ENCODE measurements around the gene CCND1. TPM values are rescaled to one million over a fixed set of nuclear protein-coding genes. Genes with fewer than 3 reads are reported as not detected.

Gene CCND1
- total and polyA plus RNA-seq, 2 of the 8 experiments (the other 6 are each of a cell fraction or from before 2014, with no cell fraction given), result 64.5 to 170 TPM

- no peak overlapping the region for H2BK12ac ChIP-seq (ENCODE audit: low read depth, low read length)
- FAIRE-seq (no peak), DNase-seq (ENCODE audit: low read depth in 1 of 2, low spot score in 2 of 2) (no peak)
- no peak overlapping the region for H3K18ac ChIP-seq (ENCODE audit: extremely low read depth, low read length)
- no peak overlapping the region for H4K5ac ChIP-seq (ENCODE audit: insufficient read length, low read depth, low read length)
- no peak overlapping the region for H3K4ac ChIP-seq (replicated peaks; ENCODE audit: insufficient read length, low read depth, low read length)
- peaks cover 30 to 87% (median 57%) of the 10 kb centered on the region in 4 experiments for H3K36me3 ChIP-seq (ENCODE audit: control insufficient read depth in 2 of 4, insufficient read depth in 4 of 4, low read length in 3 of 4)
- no peak overlapping the region for H2BK120ac ChIP-seq (replicated peaks; ENCODE audit: low read depth, low read length)
- no peak overlapping the region for H2AK5ac ChIP-seq (ENCODE audit: low read depth, low read length)
- peaks cover 2% of the 10 kb centered on the region for H3K79me1 ChIP-seq (ENCODE audit: low read depth, low read length)
- H3K23me2 ChIP-seq (ENCODE audit: low read depth, low read length), result no peaks in the 10 kb centered on the region; the same call in 1 of the 2 replicates
- no peak overlapping the region for H3K23ac ChIP-seq (ENCODE audit: insufficient read length)
- no peaks in the 10 kb centered on the region for H3K27me3 ChIP-seq (replicated peaks in 1 of 4; ENCODE audit: control insufficient read depth in 3 of 4, extremely low read depth in 1 of 4, insufficient read depth in 3 of 4, low read length in 3 of 4)
- H2AFZ ChIP-seq (ENCODE audit: low read length), result no peak overlapping the region
- H3K27ac ChIP-seq (ENCODE audit: low read depth, low read length), result no peak overlapping the region
- no peak overlapping the region for H3K56ac ChIP-seq (replicated peaks; ENCODE audit: insufficient read length, low read depth, low read length)
- no peak overlapping the region for H4K91ac ChIP-seq (replicated peaks; ENCODE audit: insufficient read length, low read length)
- H4K20me1 ChIP-seq (replicated peaks in 1 of 2; ENCODE audit: control insufficient read depth in 1 of 2, insufficient read depth in 2 of 2, low read length in 2 of 2), result peaks cover 18 to 27% of the 10 kb centered on the region in 2 experiments
- ChIA-PET CTCF (ENCODE audit: partially characterized antibody) (interaction anchor here (0.6 to 1.7 kb wide), 3 partner anchors 11 to 206 kb away, joined by 4 to 5 read pairs (median 5); no protein-coding TSS in a partner anchor), POLR2A (ENCODE audit: partially characterized antibody) (interaction anchor here (0.9 to 2.3 kb wide), 4 partner anchors 7 to 361 kb away, joined by 4 to 13 read pairs (median 4); partner anchors contain the start of gene LTO1)
- H2BK5ac ChIP-seq (ENCODE audit: low read depth, low read length), result no peak overlapping the region
- no peak overlapping the region for H2BK20ac ChIP-seq (ENCODE audit: low read length)
- no peak overlapping the region for H3K14ac ChIP-seq (ENCODE audit: insufficient read length)
- H3K4me2 ChIP-seq (ENCODE audit: insufficient read depth in 1 of 2, low read depth in 2 of 2, low read length in 2 of 2), result no peak overlapping the region
- H3K9ac ChIP-seq (replicated peaks in 1 of 4; ENCODE audit: extremely low read depth in 1 of 4, low read depth in 3 of 4, low read length in 3 of 4), result no peak overlapping the region
- H3K4me1 ChIP-seq (replicated peaks in 1 of 4; ENCODE audit: control insufficient read depth in 3 of 4, insufficient read depth in 4 of 4, low read length in 3 of 4), result peaks cover 0 to 4% (median 0%) of the 10 kb centered on the region in 4 experiments; a peak in 2 of 7 replicates
- H3K4me3 ChIP-seq (ENCODE audit: extremely low read depth in 1 of 4, insufficient read depth in 2 of 4, low read depth in 3 of 4, low read length in 4 of 4), result no peak overlapping the region
- no peak overlapping the region for H2BK15ac ChIP-seq (ENCODE audit: low read length)
- H4K8ac ChIP-seq (ENCODE audit: extremely low read depth, insufficient read depth, low read length), result peak overlapping the region; percentile 71; the same call in 1 of the 2 replicates
- WGBS, 2 experiments (ENCODE audit: extremely low coverage in 1 of 2, insufficient coverage in 1 of 2, insufficient read length in 1 of 2, insufficient replicate concordance in 2 of 2, low coverage in 1 of 2, low lambda C conversion rate in 2 of 2, missing lambda C conversion rate in 1 of 2), result 93% methylated on average over 23 of the region's 24 CpGs; no CpG with 5 or more reads in 1 of the 2 experiments
- H3K79me2 ChIP-seq (ENCODE audit: control insufficient read depth in 1 of 2, insufficient read depth in 2 of 2, low read length in 2 of 2), result peaks cover 0 to 5% of the 10 kb centered on the region in 2 experiments; a peak in 1 of 4 replicates
- H3K9me3 ChIP-seq (ENCODE audit: insufficient read depth in 2 of 2, low read depth in 1 of 2, low read length in 1 of 2), result no peaks in the 10 kb centered on the region
- TF ChIP-seq KDM5A (IDR thresholded peaks at IDR 0.05; ENCODE audit: low read length) (no peak), CHD1 (IDR thresholded peaks at IDR 0.05; ENCODE audit: low read depth, low read length) (no peak), CHD2 (IDR thresholded peaks at IDR 0.05; ENCODE audit: low read length) (no peak), FOSL1 (IDR thresholded peaks at IDR 0.05; ENCODE audit: insufficient read depth, low read depth, low read length) (no peak), EGR1 (IDR thresholded peaks at IDR 0.05; ENCODE audit: borderline replicate concordance, low read depth, low read length) (no peak), HDAC6 (IDR thresholded peaks at IDR 0.05; ENCODE audit: low read depth, low read length) (no peak), SP1 (IDR thresholded peaks at IDR 0.05; ENCODE audit: low read depth, low read length) (no peak), BACH1 (IDR thresholded peaks at IDR 0.05; ENCODE audit: low read length) (no peak), CEBPB (IDR thresholded peaks at IDR 0.05; ENCODE audit: low read depth, low read length) (no peak), ATF2 (IDR thresholded peaks at IDR 0.05; ENCODE audit: low read length) (no peak), POLR2AphosphoS5 (IDR thresholded peaks at IDR 0.05; ENCODE audit: low read depth, low read length) (no peak), BRCA1 (IDR thresholded peaks at IDR 0.05; ENCODE audit: low read depth, low read length) (no peak)
Measured at GRCh38 chr11:69650081-69650831, 9.3 kb downstream of the CCND1 start.

All from H1 (cell line).